Vagina (tissue), 2 donors: ENCODE results near the gene CCL23.

Source experiments
- POLR2A ChIP-seq, 2 donors: fragments of 450-650 bp; IDR thresholded peaks; one replicate each; pipeline ENCODE4 v1.6.1; 2017; ENCODE audit warnings: antibody characterized with exemption in 2 of 2, mild to moderate bottlenecking in 2 of 2, moderate library complexity in 2 of 2
- TF ChIP-seq, protein P1 (sequence below), 3 experiments: fragments of 450-650 bp in 2 of 3; fragments of 200-600 bp in 1 of 3; sonication (generic) in 1 of 3; IDR thresholded peaks; one replicate each; pipeline ENCODE4 v1.5.1; 2017 to 2019; ENCODE audit warnings: antibody characterized with exemption in 3 of 3, mild to moderate bottlenecking in 2 of 3, moderate library complexity in 2 of 3

DNA sequence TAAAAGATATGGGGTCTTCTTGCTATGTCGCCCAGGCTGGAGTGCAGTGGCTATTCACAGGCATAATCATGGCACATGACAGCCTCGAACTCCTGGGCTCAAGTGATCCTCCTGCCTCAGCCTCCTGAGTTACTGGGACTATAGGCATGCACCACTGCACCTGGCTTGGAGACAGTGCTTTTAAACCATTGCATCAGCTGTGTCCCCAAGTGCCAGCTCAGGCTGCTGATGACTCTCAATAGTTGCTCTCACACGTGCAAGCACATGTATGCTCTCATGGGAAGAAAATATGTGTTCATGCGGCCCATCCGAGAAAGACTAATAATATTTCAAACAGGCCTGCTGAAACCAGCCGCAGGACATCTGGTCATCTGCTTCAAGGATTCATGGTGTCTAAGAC is 45.2 kb downstream of the CCL23 start:
- TF ChIP-seq, protein P1, sequence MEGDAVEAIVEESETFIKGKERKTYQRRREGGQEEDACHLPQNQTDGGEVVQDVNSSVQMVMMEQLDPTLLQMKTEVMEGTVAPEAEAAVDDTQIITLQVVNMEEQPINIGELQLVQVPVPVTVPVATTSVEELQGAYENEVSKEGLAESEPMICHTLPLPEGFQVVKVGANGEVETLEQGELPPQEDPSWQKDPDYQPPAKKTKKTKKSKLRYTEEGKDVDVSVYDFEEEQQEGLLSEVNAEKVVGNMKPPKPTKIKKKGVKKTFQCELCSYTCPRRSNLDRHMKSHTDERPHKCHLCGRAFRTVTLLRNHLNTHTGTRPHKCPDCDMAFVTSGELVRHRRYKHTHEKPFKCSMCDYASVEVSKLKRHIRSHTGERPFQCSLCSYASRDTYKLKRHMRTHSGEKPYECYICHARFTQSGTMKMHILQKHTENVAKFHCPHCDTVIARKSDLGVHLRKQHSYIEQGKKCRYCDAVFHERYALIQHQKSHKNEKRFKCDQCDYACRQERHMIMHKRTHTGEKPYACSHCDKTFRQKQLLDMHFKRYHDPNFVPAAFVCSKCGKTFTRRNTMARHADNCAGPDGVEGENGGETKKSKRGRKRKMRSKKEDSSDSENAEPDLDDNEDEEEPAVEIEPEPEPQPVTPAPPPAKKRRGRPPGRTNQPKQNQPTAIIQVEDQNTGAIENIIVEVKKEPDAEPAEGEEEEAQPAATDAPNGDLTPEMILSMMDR (IDR thresholded peaks at IDR 0.05): no peak
- no peak for TF ChIP-seq POLR2A (IDR thresholded peaks at IDR 0.05)
